ENCODE measurements around the gene MTARC1.

- TF ChIP-seq ZNF274 (IDR thresholded peaks at IDR 0.05; ENCODE audit: low read depth, low read length) (no peak), YY1 (IDR thresholded peaks at IDR 0.05; ENCODE audit: insufficient read depth, insufficient read length) (no peak), SUZ12 (IDR thresholded peaks at IDR 0.05; ENCODE audit: extremely low read depth, insufficient read depth, insufficient read length) (no peak)
Observed at GRCh38 chr1:220809187-220809550, 22.5 kb downstream of the MTARC1 start.

Data from NT2/D1 (cell line).